Right lung (tissue), 5 donors: Measurements from ENCODE around the gene CDH8. TPM values are rescaled to one million over a fixed set of nuclear protein-coding genes. Genes with fewer than 3 reads are reported as not detected.
"Not testable (repeated sequence)": the region's sequence is repeated elsewhere in the genome, so short reads cannot be mapped to it uniquely, and the experiment has no call there.

Experiments used
- DNase-seq, 2 donors: peaks; one replicate each; pipeline ENCODE4 v3.0.0-alpha.2; 2013
- polyA plus RNA-seq, 5 donors: library from polyadenylated mRNA; unstranded; fragments of 120-200 nt; gene quantifications; one replicate each; pipeline versions ENCODE4 v1.2.1 to v1.2.3, GENCODE V29; 2013; ENCODE audit warnings: inconsistent platforms in 1 of 5, low replicate concordance in 1 of 5; ENCODE audit not compliant: insufficient read length in 5 of 5, insufficient read depth in 1 of 5

Gene CDH8
- polyA plus RNA-seq, 5 donors: 0.96 to 1.6 (median 1.4) TPM

DNA sequence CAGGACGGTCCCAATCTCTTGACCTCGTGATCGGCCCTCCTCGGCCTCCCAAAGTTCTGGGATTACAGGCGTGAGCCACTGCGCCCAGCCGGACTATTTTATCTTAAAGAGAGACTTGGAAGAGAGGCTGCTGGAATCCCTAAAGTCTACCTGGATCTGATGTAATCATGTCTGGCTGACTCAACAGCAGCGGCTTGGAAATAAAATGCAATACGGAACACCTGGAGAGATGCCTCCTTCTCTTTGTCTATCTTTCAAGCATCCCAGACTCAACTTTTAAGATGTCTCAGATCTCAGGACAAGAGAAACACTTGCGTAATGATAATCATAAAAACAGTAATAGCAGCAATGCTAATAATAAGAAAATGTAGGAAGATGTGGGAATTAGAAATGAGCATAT is 95.6 kb downstream of the CDH8 start:
- DNase-seq: no peak

- DNase-seq: no peak
These were observed 98.6 kb downstream of the CDH8 start for GRCh38 chr16:61937646-61938045.

- no peak for DNase-seq
These were observed 99.7 kb downstream of the CDH8 start for GRCh38 chr16:61936522-61936921.

DNA sequence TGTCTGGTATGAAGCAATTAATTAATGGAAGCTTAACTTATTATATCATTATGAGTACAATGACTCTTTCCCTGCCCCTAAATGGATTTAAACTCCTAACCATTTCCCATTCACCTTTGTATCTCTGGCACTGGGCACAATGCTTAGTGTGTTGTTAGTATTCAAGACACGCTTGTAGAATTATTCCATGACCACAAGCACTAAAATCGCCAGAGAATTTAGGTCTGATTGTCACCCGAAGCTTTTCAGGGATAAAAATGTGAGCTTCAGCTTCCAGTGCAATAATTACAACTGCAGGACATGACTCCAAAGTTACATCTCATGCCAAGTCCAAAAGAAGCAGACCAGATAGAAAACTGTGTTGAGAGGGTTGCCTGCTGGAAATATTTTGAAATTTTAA is 101.6 kb downstream of the CDH8 start:
- no peak for DNase-seq

DNA sequence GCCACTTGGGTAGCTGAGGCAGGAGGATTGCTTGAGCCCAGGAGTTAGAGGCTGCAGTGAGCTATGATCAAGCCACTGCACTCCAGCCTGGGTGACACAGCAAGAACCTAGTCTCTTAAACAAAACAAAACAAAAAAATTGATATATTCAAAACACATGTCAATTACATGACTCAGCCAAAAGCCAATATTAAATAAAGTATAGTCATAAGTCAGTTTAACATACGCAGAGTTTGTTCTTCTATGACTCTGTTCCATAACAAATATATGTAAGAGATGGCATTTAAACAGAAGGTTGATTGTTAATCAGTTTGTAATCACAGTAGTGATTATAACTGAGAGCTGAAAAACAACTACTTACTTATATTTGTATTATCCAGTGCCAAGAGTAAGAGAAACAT is 106.5 kb downstream of the CDH8 start:
- no peak for DNase-seq

DNA sequence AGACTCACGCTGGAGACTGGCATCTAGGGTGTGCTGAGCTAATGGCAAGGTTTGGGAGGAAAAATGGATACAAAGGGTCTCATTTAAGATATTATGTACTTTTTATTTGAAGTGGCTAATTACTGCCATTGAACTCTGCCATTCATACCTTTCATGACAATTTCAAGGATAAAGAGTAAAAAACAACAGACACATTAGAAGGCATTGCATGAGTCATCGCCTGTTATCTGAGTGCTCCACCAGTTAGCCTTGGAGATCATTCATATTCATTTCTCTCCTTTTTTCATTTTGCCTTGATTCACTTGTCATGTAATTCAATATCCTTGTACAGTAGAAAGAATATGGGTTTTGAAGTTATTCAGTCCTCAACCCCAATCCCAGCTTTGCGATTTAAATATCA is 109.5 kb downstream of the CDH8 start:
- DNase-seq: no peak

DNA sequence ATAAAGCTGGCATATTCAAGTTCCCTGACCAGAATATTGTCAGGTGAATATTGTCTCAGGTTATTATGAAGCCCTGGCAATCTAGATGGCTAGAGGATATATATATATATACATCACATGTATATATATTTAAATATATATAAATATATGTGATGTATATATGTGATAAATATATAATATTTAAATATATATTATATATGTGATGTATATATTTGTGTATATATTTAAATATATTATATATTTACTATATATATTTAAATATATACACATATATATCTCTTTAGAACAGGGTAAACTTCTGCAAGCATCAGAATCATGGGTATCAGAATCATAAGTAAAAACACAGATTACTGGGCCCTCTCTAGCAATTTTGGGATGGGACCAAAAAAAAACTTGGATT is 112.6 kb downstream of the CDH8 start:
- no peak for DNase-seq

DNA sequence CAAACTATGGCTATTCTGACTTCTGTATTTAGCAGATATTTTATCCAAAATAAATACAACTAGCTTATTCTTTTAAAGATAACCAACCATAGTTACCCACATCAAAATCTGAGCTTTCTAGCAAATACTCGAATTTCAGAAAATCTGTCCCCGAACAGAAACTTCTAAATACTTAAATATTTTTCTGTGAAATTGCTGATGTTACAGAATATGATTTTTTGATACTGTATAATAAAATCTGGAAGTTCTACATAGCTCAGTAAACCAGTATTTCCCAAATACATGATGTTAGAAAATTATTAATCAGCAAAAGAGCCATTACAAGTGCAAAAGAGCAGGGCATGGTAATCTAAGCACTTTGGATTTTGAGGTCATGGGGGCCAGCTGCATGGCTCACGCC is 114.9 kb downstream of the CDH8 start:
- DNase-seq: no peak

GRCh38 chr16:61917865-61918826 is 118.1 kb downstream of the CDH8 start:
- DNase-seq: not testable (repeated sequence)

DNA sequence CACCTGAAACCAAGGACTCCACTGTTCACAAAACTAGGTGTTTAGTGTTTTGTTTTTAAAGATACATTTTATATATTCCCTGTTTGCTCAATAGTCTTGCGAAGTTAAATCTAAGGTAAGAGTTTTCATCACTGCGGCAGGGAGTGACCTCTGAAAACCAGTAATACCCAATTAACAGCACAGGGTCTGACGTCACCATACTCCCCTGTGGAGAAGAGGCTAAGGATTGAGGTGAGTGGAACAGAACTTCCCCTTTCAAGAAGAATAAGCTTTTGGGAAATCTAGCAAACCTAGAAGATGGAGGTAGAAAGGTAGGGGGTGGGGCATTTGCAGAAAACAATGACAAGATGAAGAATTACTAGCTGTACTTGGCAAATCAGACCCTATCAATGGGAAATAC is 120.7 kb downstream of the CDH8 start:
- no peak for DNase-seq

DNA sequence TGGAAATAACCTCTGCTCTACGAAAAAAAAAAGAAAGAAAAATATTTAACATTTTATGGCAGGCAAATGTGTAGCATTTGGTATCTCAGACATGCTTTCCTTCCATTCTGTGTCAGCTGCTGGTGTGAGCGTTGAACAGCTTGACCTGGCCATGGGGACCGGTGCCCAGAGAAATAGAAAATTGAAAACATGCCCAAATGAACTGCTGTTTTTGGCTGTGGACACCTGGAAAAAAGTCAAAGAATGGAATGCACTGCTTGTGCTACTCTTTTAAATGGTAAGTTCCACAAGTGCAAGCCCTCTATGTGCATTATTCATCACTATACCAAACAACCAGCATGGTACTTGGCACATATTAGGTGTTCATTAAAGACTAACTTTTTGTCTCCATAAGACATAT is 127.2 kb downstream of the CDH8 start:
- no peak for DNase-seq

- DNase-seq: no peak
These were observed 127.8 kb downstream of the CDH8 start for GRCh38 chr16:61908426-61908825.

DNA sequence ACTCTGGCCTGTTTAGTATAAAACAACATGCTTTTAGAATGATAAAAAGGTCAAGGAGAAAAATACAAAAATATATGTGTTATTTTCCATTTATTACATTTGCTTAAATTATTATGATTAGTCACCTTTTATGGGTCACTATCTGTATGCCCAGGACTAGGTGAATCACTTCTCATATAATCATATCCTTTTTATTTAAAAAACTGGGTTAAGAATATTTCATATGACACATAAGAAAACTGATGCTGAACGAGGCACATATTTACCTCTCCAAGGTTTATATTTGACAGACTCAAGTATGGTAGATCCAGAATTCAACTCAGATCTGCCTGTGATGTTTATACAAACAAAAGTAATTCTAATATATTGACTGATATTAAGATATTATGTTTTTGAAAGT is 134.5 kb downstream of the CDH8 start:
- DNase-seq: no peak

DNA sequence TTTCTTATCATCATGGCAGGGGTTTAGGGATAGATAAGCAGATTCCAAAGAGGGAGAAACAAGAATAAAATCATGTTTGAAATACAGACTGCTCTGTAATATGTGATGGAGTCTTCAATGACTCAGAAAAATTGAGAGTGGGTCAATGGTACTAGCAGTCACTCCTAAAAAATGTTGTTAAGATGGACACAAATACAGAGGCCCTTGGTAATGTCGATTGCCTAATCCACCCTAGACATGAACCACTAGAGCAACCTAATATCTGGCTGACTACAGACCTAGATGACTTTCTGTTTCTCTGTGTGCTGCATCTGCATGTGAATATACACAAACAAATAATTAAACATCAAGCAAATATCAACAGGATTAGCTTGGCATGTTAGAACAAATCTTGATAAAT is 135.8 kb downstream of the CDH8 start:
- no peak for DNase-seq

- DNase-seq: no peak
These were observed 138.6 kb downstream of the CDH8 start for GRCh38 chr16:61897657-61898056.

DNA sequence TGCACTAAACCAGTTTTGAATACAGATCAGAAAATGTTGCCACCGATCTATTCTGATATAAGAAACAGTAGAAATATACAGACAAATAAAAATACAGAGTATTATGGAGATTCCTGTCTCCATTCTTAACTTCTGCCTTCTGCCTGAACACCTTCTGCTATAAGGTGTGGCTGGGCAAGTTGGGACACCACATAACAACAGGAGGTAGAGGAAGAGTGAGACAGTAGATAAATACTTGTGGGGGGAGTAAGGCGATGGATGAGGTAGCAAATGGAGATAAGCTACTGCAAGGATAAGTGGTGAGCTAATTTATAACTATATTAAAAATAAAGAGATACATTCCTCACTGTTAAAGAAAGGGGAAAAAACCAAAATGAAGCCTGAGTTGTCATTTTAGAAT is 143.7 kb downstream of the CDH8 start:
- DNase-seq: no peak

- DNase-seq: no peak
These were observed 144.8 kb downstream of the CDH8 start for GRCh38 chr16:61891460-61891859.

GRCh38 chr16:61890386-61890785 is 145.9 kb downstream of the CDH8 start:
- DNase-seq: no peak

GRCh38 chr16:61887903-61888302 is 148.3 kb downstream of the CDH8 start:
- DNase-seq: no peak

- no peak for DNase-seq
These were observed 150.9 kb downstream of the CDH8 start for GRCh38 chr16:61885343-61885742.

DNA sequence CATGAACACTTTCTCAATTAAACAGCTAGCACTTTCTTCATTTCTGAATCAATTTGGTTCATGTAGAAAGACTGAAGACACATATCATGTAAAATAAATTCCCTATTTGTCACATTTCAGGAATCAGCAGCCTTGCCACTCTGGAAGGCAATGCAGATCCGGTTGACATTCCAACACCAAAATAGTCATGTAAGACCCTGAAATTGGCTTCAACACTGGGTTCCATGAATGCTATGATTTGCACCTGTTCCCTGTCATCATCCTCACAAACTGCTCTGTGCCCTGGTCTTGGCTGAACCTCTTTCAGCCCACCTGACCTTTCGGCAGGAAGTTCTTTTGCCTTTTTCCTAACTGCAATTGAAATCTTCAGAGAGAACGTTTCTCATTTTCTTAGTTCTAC is 156.9 kb downstream of the CDH8 start:
- DNase-seq: no peak

- no peak for DNase-seq
These were observed 158.8 kb downstream of the CDH8 start for GRCh38 chr16:61877436-61877835.

DNA sequence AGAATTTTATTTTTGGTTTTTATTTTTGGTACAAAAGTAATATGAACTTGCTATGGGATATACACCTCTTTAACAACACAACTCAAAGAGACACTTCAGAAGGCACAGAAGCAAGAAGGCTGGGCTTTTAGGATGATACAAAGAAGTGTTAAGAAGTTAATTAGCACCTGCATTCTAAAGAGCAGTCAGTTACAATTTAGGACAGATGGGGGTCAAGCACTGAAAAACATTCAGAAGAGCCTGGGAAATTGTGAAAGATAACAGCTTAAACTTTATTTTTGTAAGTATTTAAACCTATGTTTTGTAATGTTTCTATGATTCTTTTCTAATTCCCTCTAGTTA is 163.5 kb downstream of the CDH8 start:
- DNase-seq: no peak
